HL-60 (cell line): ENCODE measurements around the gene GALNT7.

Experiments
- POLR2AphosphoS5 ChIP-seq: IDR thresholded peaks from 2 replicates; pipeline ENCODE4 v1.6.1; 2012; ENCODE audit warnings: low read depth
- TF ChIP-seq, protein P1 (sequence below): IDR thresholded peaks from 2 replicates; pipeline ENCODE4 v1.6.1; 2012; ENCODE audit warnings: low read depth; ENCODE audit not compliant: insufficient replicate concordance
- TF ChIP-seq, protein P2 (sequence below): IDR thresholded peaks from one replicate; pipeline ENCODE4 v1.5.1; 2011; ENCODE audit warnings: low read length, control low read depth, inconsistent platforms; ENCODE audit not compliant: insufficient read depth

DNA sequence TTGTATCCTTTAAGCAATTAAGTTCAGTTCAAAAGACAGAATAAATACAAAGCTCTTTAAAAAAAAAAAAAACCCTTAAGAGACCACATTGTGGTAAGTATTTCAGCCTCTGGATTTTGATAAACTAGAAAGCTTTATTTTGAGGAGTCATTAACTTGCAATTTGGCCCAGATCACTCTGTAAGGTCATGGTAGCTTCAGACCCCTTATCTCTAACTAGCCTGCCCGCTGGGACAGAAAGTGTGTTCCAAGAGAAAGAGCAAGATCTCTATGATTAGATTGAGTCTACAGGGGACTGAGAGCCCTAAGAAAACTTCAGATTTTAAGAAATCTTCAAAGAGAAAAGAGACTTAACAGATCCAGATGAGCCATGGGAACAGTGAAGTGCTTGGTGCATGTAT, 45.6 kb downstream of the GALNT7 start:
- TF ChIP-seq, protein P1, sequence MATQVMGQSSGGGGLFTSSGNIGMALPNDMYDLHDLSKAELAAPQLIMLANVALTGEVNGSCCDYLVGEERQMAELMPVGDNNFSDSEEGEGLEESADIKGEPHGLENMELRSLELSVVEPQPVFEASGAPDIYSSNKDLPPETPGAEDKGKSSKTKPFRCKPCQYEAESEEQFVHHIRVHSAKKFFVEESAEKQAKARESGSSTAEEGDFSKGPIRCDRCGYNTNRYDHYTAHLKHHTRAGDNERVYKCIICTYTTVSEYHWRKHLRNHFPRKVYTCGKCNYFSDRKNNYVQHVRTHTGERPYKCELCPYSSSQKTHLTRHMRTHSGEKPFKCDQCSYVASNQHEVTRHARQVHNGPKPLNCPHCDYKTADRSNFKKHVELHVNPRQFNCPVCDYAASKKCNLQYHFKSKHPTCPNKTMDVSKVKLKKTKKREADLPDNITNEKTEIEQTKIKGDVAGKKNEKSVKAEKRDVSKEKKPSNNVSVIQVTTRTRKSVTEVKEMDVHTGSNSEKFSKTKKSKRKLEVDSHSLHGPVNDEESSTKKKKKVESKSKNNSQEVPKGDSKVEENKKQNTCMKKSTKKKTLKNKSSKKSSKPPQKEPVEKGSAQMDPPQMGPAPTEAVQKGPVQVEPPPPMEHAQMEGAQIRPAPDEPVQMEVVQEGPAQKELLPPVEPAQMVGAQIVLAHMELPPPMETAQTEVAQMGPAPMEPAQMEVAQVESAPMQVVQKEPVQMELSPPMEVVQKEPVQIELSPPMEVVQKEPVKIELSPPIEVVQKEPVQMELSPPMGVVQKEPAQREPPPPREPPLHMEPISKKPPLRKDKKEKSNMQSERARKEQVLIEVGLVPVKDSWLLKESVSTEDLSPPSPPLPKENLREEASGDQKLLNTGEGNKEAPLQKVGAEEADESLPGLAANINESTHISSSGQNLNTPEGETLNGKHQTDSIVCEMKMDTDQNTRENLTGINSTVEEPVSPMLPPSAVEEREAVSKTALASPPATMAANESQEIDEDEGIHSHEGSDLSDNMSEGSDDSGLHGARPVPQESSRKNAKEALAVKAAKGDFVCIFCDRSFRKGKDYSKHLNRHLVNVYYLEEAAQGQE, result no peak
- TF ChIP-seq, protein P2, sequence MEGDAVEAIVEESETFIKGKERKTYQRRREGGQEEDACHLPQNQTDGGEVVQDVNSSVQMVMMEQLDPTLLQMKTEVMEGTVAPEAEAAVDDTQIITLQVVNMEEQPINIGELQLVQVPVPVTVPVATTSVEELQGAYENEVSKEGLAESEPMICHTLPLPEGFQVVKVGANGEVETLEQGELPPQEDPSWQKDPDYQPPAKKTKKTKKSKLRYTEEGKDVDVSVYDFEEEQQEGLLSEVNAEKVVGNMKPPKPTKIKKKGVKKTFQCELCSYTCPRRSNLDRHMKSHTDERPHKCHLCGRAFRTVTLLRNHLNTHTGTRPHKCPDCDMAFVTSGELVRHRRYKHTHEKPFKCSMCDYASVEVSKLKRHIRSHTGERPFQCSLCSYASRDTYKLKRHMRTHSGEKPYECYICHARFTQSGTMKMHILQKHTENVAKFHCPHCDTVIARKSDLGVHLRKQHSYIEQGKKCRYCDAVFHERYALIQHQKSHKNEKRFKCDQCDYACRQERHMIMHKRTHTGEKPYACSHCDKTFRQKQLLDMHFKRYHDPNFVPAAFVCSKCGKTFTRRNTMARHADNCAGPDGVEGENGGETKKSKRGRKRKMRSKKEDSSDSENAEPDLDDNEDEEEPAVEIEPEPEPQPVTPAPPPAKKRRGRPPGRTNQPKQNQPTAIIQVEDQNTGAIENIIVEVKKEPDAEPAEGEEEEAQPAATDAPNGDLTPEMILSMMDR, result no peak
- TF ChIP-seq POLR2AphosphoS5, result no peak
